ENCODE measurements around the gene HSF4.

The HSF4 gene

GRCh38 chr16:67184995-67185650, 20.6 kb downstream of the HSF4 start:
- H3K9me2 ChIP-seq (replicated peaks; ENCODE audit: control insufficient read depth, low read length) = no peaks in the 10 kb centered on the region
- H3K9me3 ChIP-seq (ENCODE audit: control insufficient read depth, insufficient read depth, low read length) = no peaks in the 10 kb centered on the region
- no peak overlapping the region for H3K27ac ChIP-seq (ENCODE audit: low read depth, low read length)
- peaks cover 24% of the 10 kb centered on the region for H3K27me3 ChIP-seq (ENCODE audit: control insufficient read depth, low read length)
- H3K36me3 ChIP-seq (ENCODE audit: control insufficient read depth, low read length) = no peaks in the 10 kb centered on the region
- H3K4me1 ChIP-seq (ENCODE audit: control insufficient read depth, low read length) = peaks cover 29% of the 10 kb centered on the region
- peak overlapping the region; percentile 88; the same call in 1 of the 2 replicates for H3K4me3 ChIP-seq (ENCODE audit: low read length)
- peaks cover 3% of the 10 kb centered on the region; the same call in 1 of the 2 replicates for H4K20me1 ChIP-seq (ENCODE audit: control insufficient read depth, insufficient read depth, low read depth, low read length)
- H3F3A ChIP-seq (ENCODE audit: control insufficient read depth, insufficient read depth) = no peaks in the 10 kb centered on the region
- 0 out of 2 replicates have a peak, but pooled peaks cover 8% of the 10 kb centered on the region for H3K79me2 ChIP-seq (ENCODE audit: control insufficient read depth, low read length)
- H3K4me2 ChIP-seq (ENCODE audit: low read length) = peak overlapping the region; percentile 98
- TF ChIP-seq CTCF (IDR thresholded peaks at IDR 0.05; ENCODE audit: low read depth, low read length, poor library complexity, severe bottlenecking) = peak; percentile 85
- TF ChIP-seq EZH2phosphoT487 (IDR thresholded peaks at IDR 0.05; ENCODE audit: borderline replicate concordance, low read length) = no peak

- no peaks in the 10 kb centered on the region for H3K9me2 ChIP-seq (replicated peaks; ENCODE audit: control insufficient read depth, low read length)
- TF ChIP-seq CTCF (IDR thresholded peaks at IDR 0.05; ENCODE audit: low read depth, low read length, poor library complexity, severe bottlenecking) (no peak), EZH2phosphoT487 (IDR thresholded peaks at IDR 0.05; ENCODE audit: borderline replicate concordance, low read length) (no peak)
- no peaks in the 10 kb centered on the region for H3F3A ChIP-seq (ENCODE audit: control insufficient read depth, insufficient read depth)
- H3K4me1 ChIP-seq (ENCODE audit: control insufficient read depth, low read length) = peaks cover 29% of the 10 kb centered on the region
- H3K4me3 ChIP-seq (ENCODE audit: low read length) = no peak overlapping the region
- no peak overlapping the region for H3K4me2 ChIP-seq (ENCODE audit: low read length)
- no peaks in the 10 kb centered on the region for H3K9me3 ChIP-seq (ENCODE audit: control insufficient read depth, insufficient read depth, low read length)
- H3K36me3 ChIP-seq (ENCODE audit: control insufficient read depth, low read length) = no peaks in the 10 kb centered on the region
- H3K27ac ChIP-seq (ENCODE audit: low read depth, low read length) = no peak overlapping the region
- H3K27me3 ChIP-seq (ENCODE audit: control insufficient read depth, low read length) = peaks cover 24% of the 10 kb centered on the region
- H3K79me2 ChIP-seq (ENCODE audit: control insufficient read depth, low read length) = 0 out of 2 replicates have a peak, but pooled peaks cover 8% of the 10 kb centered on the region
- peaks cover 3% of the 10 kb centered on the region; the same call in 1 of the 2 replicates for H4K20me1 ChIP-seq (ENCODE audit: control insufficient read depth, insufficient read depth, low read depth, low read length)
These were observed 21.1 kb downstream of the HSF4 start for GRCh38 chr16:67185651-67186134.

- Histone ChIP-seq H3K4me2 (ENCODE audit: low read length) (no peak overlapping the region), H3K4me3 (ENCODE audit: low read length) (no peak overlapping the region), H3K27me3 (ENCODE audit: control insufficient read depth, low read length) (peaks cover 24% of the 10 kb centered on the region), H3K9me3 (ENCODE audit: control insufficient read depth, insufficient read depth, low read length) (no peaks in the 10 kb centered on the region), H3K79me2 (ENCODE audit: control insufficient read depth, low read length) (0 out of 2 replicates have a peak, but pooled peaks cover 8% of the 10 kb centered on the region), H3K36me3 (ENCODE audit: control insufficient read depth, low read length) (no peaks in the 10 kb centered on the region), H3K27ac (ENCODE audit: low read depth, low read length) (no peak overlapping the region), H3K9me2 (replicated peaks; ENCODE audit: control insufficient read depth, low read length) (no peaks in the 10 kb centered on the region), H4K20me1 (ENCODE audit: control insufficient read depth, insufficient read depth, low read depth, low read length) (peaks cover 3% of the 10 kb centered on the region; the same call in 1 of the 2 replicates), H3K4me1 (ENCODE audit: control insufficient read depth, low read length) (peaks cover 32% of the 10 kb centered on the region), H3F3A (ENCODE audit: control insufficient read depth, insufficient read depth) (no peaks in the 10 kb centered on the region)
- TF ChIP-seq EZH2phosphoT487 (IDR thresholded peaks at IDR 0.05; ENCODE audit: borderline replicate concordance, low read length) (no peak), CTCF (IDR thresholded peaks at IDR 0.05; ENCODE audit: low read depth, low read length, poor library complexity, severe bottlenecking) (no peak)
These were observed 22.0 kb downstream of the HSF4 start for GRCh38 chr16:67186550-67186950.

All from DOHH2 (cell line).